Fibroblast of lung (primary cell): ENCODE results near the gene PCSK6.

ENCODE experiments used
- CTCF ChIP-seq, 2 donors: IDR thresholded peaks in 1 of 2; conservative IDR thresholded peaks in 1 of 2; 1 replicate in 1 of 2; 2 replicates in 1 of 2; pipeline ENCODE4 v1.5.1; 2011 to 2012; ENCODE audit warnings: low read length in 2 of 2, control low read depth in 1 of 2, inconsistent platforms in 1 of 2, low read depth in 1 of 2, mild to moderate bottlenecking in 1 of 2
- EZH2 ChIP-seq: IDR thresholded peaks from 2 replicates; pipeline ENCODE4 v1.5.1; 2012; ENCODE audit warnings: low read length, control low read depth, mild to moderate bottlenecking; ENCODE audit errors: missing control alignments

GRCh38 chr15:101455291-101456025 is 34.0 kb downstream of the PCSK6 start:
- TF ChIP-seq CTCF (conservative IDR thresholded peaks at IDR 0.05 in 1 of 2, IDR thresholded peaks at IDR 0.05 in 1 of 2; ENCODE audit: low read depth in 1 of 2, low read length in 2 of 2) = no peak
- TF ChIP-seq EZH2 = no peak
